Activated CD8-positive, alpha-beta memory T cell treated with anti-CD3 and anti-CD28 coated beads, Interleukin-2, amount 50 U/mL, for 1 hour (primary cell): ENCODE measurements around the gene PPP4R3A.
"Not testable (repeated sequence)": the region's sequence is repeated elsewhere in the genome, so short reads cannot be mapped to it uniquely, and the experiment has no call there.

ENCODE experiments used
- DNase-seq: peaks from one replicate; pipeline ENCODE4 v3.0.0-alpha.2; 2020; ENCODE audit errors: extremely low read depth

The PPP4R3A gene

DNA sequence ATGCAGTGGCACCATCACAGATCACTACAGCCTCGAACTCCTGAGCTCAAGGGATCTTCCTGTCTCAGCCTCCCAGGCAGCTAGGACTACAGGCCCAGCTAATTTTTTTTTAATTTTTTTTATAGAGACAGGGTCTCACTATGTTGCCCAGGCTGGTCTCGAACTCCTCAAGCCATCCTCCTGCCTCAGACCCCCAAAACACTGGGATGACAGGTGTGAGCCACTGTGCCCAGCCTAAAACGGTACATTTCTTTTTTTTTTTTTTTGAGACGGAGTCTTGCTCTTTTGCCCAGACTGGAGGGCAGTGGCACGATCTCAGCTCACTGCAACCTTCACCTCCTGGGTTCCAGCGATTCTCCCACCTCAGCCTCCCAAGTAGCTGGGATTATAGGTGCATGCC lies 100.9 kb downstream of the PPP4R3A start:
- DNase-seq, result not testable (repeated sequence)
